Loucy (cell line): ENCODE measurements around the gene RGN.
"Not testable (repeated sequence)": the region's sequence is repeated elsewhere in the genome, so short reads cannot be mapped to it uniquely, and the experiment has no call there.

Source experiments
- EZH2phosphoT487 ChIP-seq: fragments of 200-600 bp; IDR thresholded peaks from 2 replicates; pipeline ENCODE4 v1.6.1; 2018; ENCODE audit warnings: antibody characterized with exemption, mild to moderate bottlenecking, moderate library complexity, borderline replicate concordance
- TF ChIP-seq, protein P1 (sequence below): fragments of 200-600 bp; sonication (generic); conservative IDR thresholded peaks from 2 replicates; pipeline ENCODE4 v1.5.1; 2014; ENCODE audit warnings: mild to moderate bottlenecking, antibody characterized with exemption, low read length

DNA sequence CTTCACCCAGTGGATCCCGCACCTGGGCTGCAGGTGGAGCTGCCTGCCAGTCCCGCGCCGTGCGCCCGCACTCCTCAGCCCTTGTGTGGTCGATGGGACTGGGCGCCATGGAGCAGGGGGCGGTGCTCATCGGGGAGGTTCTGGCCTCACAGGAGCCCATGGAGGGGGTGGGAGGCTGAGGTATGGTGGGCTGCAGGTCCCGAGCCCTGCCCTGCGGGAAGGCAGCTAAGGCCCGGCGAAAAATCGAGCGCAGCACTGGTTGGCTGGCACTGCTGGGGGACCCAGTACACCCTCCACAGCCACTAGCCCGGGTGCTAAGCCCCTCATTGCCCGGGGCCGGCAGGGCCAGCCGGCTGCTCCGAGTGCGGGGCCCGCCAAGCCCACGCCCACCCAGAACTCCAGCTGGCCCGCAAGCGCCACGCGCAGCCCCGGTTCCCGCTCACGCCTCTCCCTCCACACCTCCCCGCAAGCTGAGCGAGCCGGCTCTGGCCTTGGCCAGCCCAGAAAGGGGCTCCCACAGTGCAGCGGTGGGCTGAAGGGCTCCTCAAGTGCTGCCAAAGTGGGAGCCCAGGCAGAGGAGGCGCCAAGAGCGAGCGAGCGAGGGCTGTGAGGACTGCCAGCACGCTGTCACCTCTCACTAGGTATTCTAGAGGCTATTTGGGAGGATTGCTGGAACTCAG lies 32.8 kb downstream of the RGN start:
- TF ChIP-seq, protein P1, sequence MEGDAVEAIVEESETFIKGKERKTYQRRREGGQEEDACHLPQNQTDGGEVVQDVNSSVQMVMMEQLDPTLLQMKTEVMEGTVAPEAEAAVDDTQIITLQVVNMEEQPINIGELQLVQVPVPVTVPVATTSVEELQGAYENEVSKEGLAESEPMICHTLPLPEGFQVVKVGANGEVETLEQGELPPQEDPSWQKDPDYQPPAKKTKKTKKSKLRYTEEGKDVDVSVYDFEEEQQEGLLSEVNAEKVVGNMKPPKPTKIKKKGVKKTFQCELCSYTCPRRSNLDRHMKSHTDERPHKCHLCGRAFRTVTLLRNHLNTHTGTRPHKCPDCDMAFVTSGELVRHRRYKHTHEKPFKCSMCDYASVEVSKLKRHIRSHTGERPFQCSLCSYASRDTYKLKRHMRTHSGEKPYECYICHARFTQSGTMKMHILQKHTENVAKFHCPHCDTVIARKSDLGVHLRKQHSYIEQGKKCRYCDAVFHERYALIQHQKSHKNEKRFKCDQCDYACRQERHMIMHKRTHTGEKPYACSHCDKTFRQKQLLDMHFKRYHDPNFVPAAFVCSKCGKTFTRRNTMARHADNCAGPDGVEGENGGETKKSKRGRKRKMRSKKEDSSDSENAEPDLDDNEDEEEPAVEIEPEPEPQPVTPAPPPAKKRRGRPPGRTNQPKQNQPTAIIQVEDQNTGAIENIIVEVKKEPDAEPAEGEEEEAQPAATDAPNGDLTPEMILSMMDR: not testable (repeated sequence)
- not testable (repeated sequence) for TF ChIP-seq EZH2phosphoT487
